ENCODE measurements around the gene FYN.

- TF ChIP-seq POLR2A (IDR thresholded peaks at IDR 0.05): no peak
- TF ChIP-seq CTCF (IDR thresholded peaks at IDR 0.05): no peak
These were observed 172.1 kb downstream of the FYN start for GRCh38 chr6:111701146-111701545.
